Right renal pelvis (tissue), 4 donors: Measurements from ENCODE around the gene HIF1A. TPM values are rescaled to one million over a fixed set of nuclear protein-coding genes. Genes with fewer than 3 reads are reported as not detected.

Experiments
- DNase-seq, 4 donors: peaks; one replicate each; pipeline ENCODE4 v3.0.0-alpha.2; 2013; ENCODE audit warnings: low read depth in 4 of 4, low spot score in 3 of 4, missing footprints in 1 of 4
- polyA plus RNA-seq, 4 donors: library from polyadenylated mRNA; unstranded; fragments of 120-200 nt; gene quantifications; one replicate each; pipeline ENCODE4 v1.2.1, GENCODE V29; 2013; ENCODE audit not compliant: insufficient read length in 4 of 4

HIF1A gene
- polyA plus RNA-seq, 4 donors = 147 to 187 (median 160) TPM

DNA sequence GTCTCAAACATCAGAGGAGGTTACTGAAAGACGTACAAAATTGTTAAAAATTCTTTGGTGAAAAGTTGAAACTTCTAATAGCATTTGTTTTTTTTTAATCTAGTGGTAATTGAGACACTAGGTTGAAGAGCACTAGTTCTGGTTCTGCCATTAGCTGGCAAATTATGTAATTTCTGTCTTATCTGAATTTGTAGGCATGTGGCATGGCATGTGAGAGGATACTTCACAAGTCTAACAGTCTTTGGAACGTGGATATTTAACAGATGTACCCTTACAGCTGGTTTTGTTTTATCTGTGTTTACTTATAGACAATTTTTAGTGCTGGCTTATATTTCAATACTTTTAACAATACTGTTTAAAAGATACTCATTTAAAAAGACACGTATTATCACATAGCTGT, 72.9 kb downstream of the HIF1A start:
- no peak for DNase-seq

DNA sequence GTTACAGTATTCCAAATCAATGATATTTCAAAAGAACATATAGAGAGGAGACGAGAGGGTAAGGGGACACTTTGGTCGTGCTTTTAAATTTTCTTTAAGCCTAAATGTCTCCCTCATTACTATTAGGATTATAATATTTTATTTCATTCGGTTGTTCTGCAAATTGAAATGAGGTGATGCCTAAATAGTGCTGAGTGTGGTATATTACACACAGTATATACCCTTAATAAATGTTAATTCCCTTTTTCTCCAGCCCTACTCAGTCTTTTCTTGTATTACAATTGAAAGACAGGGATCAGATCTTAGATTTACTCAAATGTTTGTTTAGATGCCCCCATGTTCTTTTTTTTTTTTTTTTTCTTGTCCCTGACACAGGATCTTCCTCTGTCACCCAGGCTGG, 74.6 kb downstream of the HIF1A start:
- DNase-seq = no peak

DNA sequence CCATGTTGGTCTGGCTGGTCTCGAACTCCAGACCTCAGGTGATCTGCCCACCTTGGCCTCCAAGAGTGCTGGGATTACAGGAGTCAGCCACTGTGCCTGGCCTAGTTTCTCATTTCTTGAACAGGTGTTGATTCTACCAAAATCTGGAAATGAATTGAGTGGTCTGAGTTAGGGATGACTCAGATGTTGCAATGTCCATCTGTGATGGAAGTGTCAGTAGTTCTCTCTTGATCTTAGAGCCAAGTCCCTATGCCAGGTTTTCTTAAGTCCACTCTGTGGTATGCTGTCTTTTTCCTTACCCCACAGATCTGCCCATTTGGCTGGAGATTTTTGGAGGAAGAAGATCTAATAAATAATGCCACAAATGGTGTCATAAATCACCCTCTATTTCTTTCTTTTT, 79.5 kb downstream of the HIF1A start:
- no peak for DNase-seq

DNA sequence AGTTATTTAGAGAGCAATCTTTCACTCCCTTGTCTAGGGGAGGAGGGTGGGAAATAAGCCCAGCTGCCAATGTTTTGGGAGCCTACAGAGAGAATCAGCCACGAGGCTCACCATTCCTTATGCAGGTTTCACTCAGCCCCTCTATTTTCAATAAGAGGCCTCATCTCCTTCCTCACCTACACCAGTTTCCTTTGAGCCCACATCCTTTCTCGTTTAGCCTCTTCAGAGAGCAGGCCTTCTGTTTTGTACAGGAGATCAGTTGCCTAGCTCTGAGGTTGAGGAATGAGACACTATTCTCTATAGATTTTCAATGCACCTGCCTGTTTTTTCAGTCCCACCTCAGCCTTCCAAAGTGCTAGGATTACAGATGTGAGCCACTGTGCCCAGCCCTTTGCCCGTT, 84.8 kb downstream of the HIF1A start:
- DNase-seq = no peak

DNA sequence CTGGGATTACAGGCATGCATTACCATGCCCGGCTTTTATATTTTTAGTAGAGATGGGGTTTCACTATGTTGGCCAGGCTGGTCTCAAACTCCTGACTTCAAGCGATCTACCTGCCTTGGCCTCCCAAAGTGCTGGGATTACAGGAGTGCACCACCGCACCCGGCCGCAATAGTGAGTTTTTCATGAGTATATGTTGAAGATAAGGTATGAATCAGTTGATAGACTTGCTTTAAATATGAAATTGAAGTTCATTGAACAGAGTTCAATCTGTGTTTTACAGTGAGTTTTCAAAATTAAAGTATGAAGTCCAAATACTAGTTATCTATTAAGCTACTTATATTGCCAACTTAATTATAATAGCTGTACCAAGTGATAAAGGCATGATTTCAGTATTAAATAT, 102.0 kb downstream of the HIF1A start:
- DNase-seq = no peak

Other genes starting within 250 kb of the HIF1A start
- 10 to 100 TPM; 12.1 to 17.2 (median 14.4) TPM for gene SNAPC1, start 66.9 kb downstream of the HIF1A start, polyA plus RNA-seq
- gene SYT16, start 117.2 kb downstream of the HIF1A start, polyA plus RNA-seq = 1 to 10 TPM in 3 of 4 donors, under 1 TPM in 1; 0.88 to 1.2 (median 1.1) TPM